HG03039 (cell line): Measurements from ENCODE around the gene PJA2.

Experiments
- ATAC-seq: cut with Tn5 transposase; IDR thresholded peaks from one replicate; pipeline ENCODE4 v1.9.1; 2021; ENCODE audit warnings: mild to moderate bottlenecking, moderate library complexity; ENCODE audit not compliant: unreplicated experiment

PJA2 gene

GRCh38 chr5:109408991-109409843 is 557 bp downstream of the PJA2 start:
- ATAC-seq: peak; percentile 22

- no peak for ATAC-seq
Observed at GRCh38 chr5:109407913-109408312, 1.9 kb downstream of the PJA2 start.

GRCh38 chr5:109406719-109407118 is 3.1 kb downstream of the PJA2 start:
- no peak for ATAC-seq

- ATAC-seq: no peak
Observed at GRCh38 chr5:109404428-109404960, 5.3 kb downstream of the PJA2 start.

GRCh38 chr5:109403469-109403868 is 6.3 kb downstream of the PJA2 start:
- ATAC-seq: no peak

- no peak for ATAC-seq
Observed at GRCh38 chr5:109399092-109399759, 10.5 kb downstream of the PJA2 start.

- ATAC-seq: no peak
Observed at GRCh38 chr5:109396965-109397364, 12.8 kb downstream of the PJA2 start.

- ATAC-seq: no peak
Observed at GRCh38 chr5:109394806-109395205, 15.0 kb downstream of the PJA2 start.

GRCh38 chr5:109390188-109390587 is 19.6 kb downstream of the PJA2 start:
- ATAC-seq: no peak

GRCh38 chr5:109388407-109388806 is 21.4 kb downstream of the PJA2 start:
- ATAC-seq: no peak

GRCh38 chr5:109387408-109387974 is 22.3 kb downstream of the PJA2 start:
- ATAC-seq: no peak

GRCh38 chr5:109378095-109378494 is 31.7 kb downstream of the PJA2 start:
- no peak for ATAC-seq

- ATAC-seq: no peak
Observed at GRCh38 chr5:109374625-109375024, 35.1 kb downstream of the PJA2 start.

GRCh38 chr5:109373932-109374331 is 35.8 kb downstream of the PJA2 start:
- ATAC-seq: no peak

- no peak for ATAC-seq
Observed at GRCh38 chr5:109370343-109370742, 39.4 kb downstream of the PJA2 start.

GRCh38 chr5:109365653-109366052 is 44.1 kb downstream of the PJA2 start:
- ATAC-seq: no peak

- no peak for ATAC-seq
Observed at GRCh38 chr5:109364977-109365376, 44.8 kb downstream of the PJA2 start.

GRCh38 chr5:109359642-109360041 is 50.1 kb downstream of the PJA2 start:
- no peak for ATAC-seq

- ATAC-seq: no peak
Observed at GRCh38 chr5:109357807-109358206, 52.0 kb downstream of the PJA2 start.

- no peak for ATAC-seq
Observed at GRCh38 chr5:109354761-109355160, 55.0 kb downstream of the PJA2 start.

GRCh38 chr5:109351988-109352864 is 57.5 kb downstream of the PJA2 start:
- ATAC-seq: no peak
